Measurements from ENCODE around the gene JAZF1. TPM values are rescaled to one million over a fixed set of nuclear protein-coding genes. Genes with fewer than 3 reads are reported as not detected.

The JAZF1 gene
- total RNA-seq, 3 donors from 2014 or later = 8.6 to 27.4 (median 10.5) TPM

DNA sequence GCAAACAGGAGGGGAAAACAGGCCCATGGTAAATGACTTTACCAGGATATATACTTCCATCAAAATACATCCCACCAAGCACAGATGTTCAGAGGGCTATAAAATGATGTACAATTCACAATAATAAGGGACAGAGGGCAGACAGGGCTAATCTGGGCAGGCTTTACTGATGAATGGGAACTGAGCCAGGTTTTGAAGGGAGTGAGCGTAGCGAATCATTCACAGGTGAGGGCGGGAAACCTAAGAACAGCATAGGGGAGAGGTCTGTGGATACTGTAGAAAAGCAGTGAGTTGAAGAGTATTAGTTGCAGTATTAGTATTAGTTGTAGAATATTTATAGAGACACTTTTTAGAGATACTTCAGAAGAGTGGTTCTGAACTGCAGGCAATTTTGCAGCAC lies 180.8 kb downstream of the JAZF1 start:
- no peaks in the 10 kb centered on the region for H3K36me3 ChIP-seq
- no peak overlapping the region for H3K27ac ChIP-seq
- DNase-seq (ENCODE audit: low spot score in 2 of 2) = no peak
- H3K9me3 ChIP-seq = no peaks in the 10 kb centered on the region
- H3K4me1 ChIP-seq = no peaks in the 10 kb centered on the region
- H3K4me3 ChIP-seq = no peak overlapping the region
- no peaks in the 10 kb centered on the region for H3K27me3 ChIP-seq
- TF ChIP-seq POLR2AphosphoS5 (IDR thresholded peaks at IDR 0.05) = no peak
- TF ChIP-seq, protein P1, sequence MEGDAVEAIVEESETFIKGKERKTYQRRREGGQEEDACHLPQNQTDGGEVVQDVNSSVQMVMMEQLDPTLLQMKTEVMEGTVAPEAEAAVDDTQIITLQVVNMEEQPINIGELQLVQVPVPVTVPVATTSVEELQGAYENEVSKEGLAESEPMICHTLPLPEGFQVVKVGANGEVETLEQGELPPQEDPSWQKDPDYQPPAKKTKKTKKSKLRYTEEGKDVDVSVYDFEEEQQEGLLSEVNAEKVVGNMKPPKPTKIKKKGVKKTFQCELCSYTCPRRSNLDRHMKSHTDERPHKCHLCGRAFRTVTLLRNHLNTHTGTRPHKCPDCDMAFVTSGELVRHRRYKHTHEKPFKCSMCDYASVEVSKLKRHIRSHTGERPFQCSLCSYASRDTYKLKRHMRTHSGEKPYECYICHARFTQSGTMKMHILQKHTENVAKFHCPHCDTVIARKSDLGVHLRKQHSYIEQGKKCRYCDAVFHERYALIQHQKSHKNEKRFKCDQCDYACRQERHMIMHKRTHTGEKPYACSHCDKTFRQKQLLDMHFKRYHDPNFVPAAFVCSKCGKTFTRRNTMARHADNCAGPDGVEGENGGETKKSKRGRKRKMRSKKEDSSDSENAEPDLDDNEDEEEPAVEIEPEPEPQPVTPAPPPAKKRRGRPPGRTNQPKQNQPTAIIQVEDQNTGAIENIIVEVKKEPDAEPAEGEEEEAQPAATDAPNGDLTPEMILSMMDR (IDR thresholded peaks at IDR 0.05) = no peak
- no peak for TF ChIP-seq POLR2A (IDR thresholded peaks at IDR 0.05)
- intact Hi-C loops (cut with DNase I; ENCODE audit: low total_unique reads) = no loop called here

DNA sequence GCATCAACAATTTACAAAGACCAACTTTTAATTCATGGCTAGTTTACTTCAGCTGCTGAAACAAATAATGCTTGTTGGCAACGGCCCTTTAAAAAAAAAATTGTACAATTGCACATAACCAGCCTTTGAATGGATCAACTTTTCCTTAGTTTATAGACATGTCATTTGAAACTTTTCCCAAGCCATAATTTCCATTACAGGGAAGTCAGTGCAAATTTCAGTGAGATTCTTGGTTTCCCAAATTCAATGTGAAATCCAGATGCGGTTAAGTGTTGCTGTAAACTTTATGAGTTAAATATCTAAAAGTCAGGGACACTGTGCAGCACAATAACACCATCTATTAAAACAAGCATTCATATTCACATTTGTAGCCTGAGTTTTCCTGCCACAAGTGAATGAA lies 182.2 kb downstream of the JAZF1 start:
- no peaks in the 10 kb centered on the region for H3K36me3 ChIP-seq
- H3K27me3 ChIP-seq = no peaks in the 10 kb centered on the region
- intact Hi-C loops (cut with DNase I; ENCODE audit: low total_unique reads) = no loop called here
- H3K4me1 ChIP-seq = peaks cover 0 to 3% of the 10 kb centered on the region in 2 donors
- TF ChIP-seq, protein P1 (IDR thresholded peaks at IDR 0.05) = no peak
- TF ChIP-seq POLR2A (IDR thresholded peaks at IDR 0.05) (no peak), POLR2AphosphoS5 (IDR thresholded peaks at IDR 0.05) (no peak)
- H3K27ac ChIP-seq = no peak overlapping the region
- H3K9me3 ChIP-seq = no peaks in the 10 kb centered on the region
- DNase-seq (ENCODE audit: low spot score in 2 of 2) = no peak
- H3K4me3 ChIP-seq = no peak overlapping the region

DNA sequence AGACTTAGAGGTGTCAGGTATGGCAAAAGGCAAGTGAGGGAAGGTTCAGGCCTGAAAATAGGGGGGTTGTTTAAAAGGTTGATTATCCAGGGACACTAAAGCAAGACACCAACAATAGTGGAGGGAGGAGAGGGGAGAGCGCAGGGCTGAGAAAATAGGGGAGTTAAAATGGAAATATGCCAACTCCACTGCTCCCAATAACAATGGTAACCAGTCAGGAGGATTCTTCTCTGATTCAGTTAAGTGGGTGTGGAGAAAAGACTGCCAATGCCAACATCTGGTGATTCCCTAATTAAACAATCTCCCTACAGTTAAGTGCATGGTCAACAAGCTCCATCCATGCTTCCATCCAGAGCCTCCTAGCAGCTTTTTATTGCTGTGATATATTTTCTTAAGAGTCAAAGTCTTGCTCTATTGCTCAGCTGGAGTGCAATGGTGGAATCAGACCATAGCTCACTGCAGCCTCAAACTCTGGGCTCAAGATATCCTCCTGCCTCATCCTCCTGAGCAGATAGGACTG lies 183.3 kb downstream of the JAZF1 start:
- H3K9me3 ChIP-seq = no peaks in the 10 kb centered on the region
- H3K36me3 ChIP-seq = no peaks in the 10 kb centered on the region

DNA sequence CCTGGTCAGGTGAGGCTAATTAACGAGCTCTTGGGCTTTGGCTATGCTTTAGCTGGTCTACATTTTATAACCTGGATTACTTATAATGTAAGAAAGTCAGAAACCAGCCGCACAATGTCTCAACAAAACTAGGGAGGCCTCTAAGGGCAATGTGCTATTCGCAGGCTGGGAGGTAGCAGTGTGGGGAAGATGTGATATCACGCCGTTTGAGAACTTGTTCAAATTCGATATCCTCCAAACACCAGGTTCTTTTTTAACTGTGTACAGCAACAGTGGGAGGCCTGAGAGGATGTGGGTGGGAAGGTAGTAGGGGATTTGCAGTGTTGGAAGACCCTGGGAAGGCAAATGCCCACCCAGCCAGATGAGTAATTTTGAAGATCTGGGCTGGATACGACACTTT lies 184.5 kb downstream of the JAZF1 start:
- no peaks in the 10 kb centered on the region for H3K36me3 ChIP-seq
- peaks cover 0 to 10% of the 10 kb centered on the region in 2 donors for H3K4me1 ChIP-seq
- H3K4me3 ChIP-seq = no peak overlapping the region
- no peak overlapping the region for H3K27ac ChIP-seq
- H3K9me3 ChIP-seq = no peaks in the 10 kb centered on the region
- TF ChIP-seq POLR2AphosphoS5 (IDR thresholded peaks at IDR 0.05) (no peak), POLR2A (IDR thresholded peaks at IDR 0.05) (no peak)
- TF ChIP-seq, protein P1 (IDR thresholded peaks at IDR 0.05) = no peak
- no peaks in the 10 kb centered on the region for H3K27me3 ChIP-seq
- no peak for DNase-seq (ENCODE audit: low spot score in 2 of 2)
- intact Hi-C loops (cut with DNase I; ENCODE audit: low total_unique reads) = no loop called here

More for the DNA sequence above, 183.3 kb downstream of the JAZF1 start:
- Histone ChIP-seq H3K27ac (no peak overlapping the region), H3K27me3 (no peaks in the 10 kb centered on the region), H3K4me3 (no peak overlapping the region), H3K4me1 (peaks cover 0 to 10% of the 10 kb centered on the region in 2 donors)
- DNase-seq (ENCODE audit: low spot score in 2 of 2) = no peak
- intact Hi-C loops (cut with DNase I; ENCODE audit: low total_unique reads) = no loop called here
- TF ChIP-seq POLR2A (IDR thresholded peaks at IDR 0.05) (no peak), POLR2AphosphoS5 (IDR thresholded peaks at IDR 0.05) (no peak)
- TF ChIP-seq, protein P1 (IDR thresholded peaks at IDR 0.05) = no peak

DNA sequence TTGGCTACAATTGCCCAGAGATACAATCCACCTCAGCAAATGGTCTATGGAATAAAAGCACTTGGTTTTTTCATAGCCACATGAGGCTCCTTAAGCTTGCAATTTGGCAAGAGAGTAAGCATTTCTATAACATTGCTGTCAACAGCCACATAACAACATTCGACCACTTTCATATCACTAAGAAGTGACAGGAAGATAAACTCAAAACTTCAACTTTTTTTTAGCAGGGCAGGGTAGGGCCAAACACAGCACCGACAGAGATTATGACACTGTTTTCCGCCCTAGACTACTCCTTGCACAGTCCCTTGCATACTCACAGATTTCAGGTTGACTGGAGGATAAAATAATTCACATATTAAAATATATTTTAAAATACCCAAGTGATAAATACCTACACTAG lies 185.4 kb downstream of the JAZF1 start:
- no peak overlapping the region for H3K27ac ChIP-seq
- peaks cover 0 to 10% of the 10 kb centered on the region in 2 donors for H3K4me1 ChIP-seq
- H3K36me3 ChIP-seq = no peaks in the 10 kb centered on the region
- no peak for DNase-seq (ENCODE audit: low spot score in 2 of 2)
- H3K4me3 ChIP-seq = no peak overlapping the region
- H3K27me3 ChIP-seq = no peaks in the 10 kb centered on the region
- no peak for TF ChIP-seq POLR2AphosphoS5 (IDR thresholded peaks at IDR 0.05)
- TF ChIP-seq, protein P1 (IDR thresholded peaks at IDR 0.05) = no peak
- TF ChIP-seq POLR2A (IDR thresholded peaks at IDR 0.05) = no peak
- no peaks in the 10 kb centered on the region for H3K9me3 ChIP-seq
- intact Hi-C loops (cut with DNase I; ENCODE audit: low total_unique reads) = no loop called here

Measured in breast epithelium (tissue), 4 donors.